Testis (tissue), 3 donors: ENCODE data around the gene SNAP47. TPM values are rescaled to one million over a fixed set of nuclear protein-coding genes. Genes with fewer than 3 reads are reported as not detected.

ENCODE experiments used
- DNase-seq: peaks from one replicate; pipeline ENCODE4 v3.0.0-alpha.2; 2019
- H3K27ac ChIP-seq, 2 donors: fragments of 200-600 bp; sonication (generic); one replicate each; pipeline ENCODE4 v1.5.1; 2019
- H3K27me3 ChIP-seq: fragments of 200-600 bp; sonication (generic); one replicate; pipeline ENCODE4 v1.5.1; 2019
- H3K36me3 ChIP-seq: fragments of 200-600 bp; sonication (generic); one replicate; pipeline ENCODE4 v1.5.1; 2017; ENCODE audit warnings: low read depth; ENCODE audit errors: missing control alignments
- H3K4me1 ChIP-seq: fragments of 200-600 bp; sonication (generic); one replicate; pipeline ENCODE4 v1.5.1; 2019
- H3K4me3 ChIP-seq, 2 donors: fragments of 200-600 bp; sonication (generic); one replicate each; pipeline ENCODE4 v1.5.1; 2017 to 2019
- H3K9me3 ChIP-seq: fragments of 200-600 bp; sonication (generic); one replicate; pipeline ENCODE4 v1.5.1; 2017
- CTCF ChIP-seq, 3 experiments: fragments of 450-650 bp in 2 of 3; fragments of 200-600 bp in 1 of 3; sonication (generic) in 1 of 3; IDR thresholded peaks; one replicate each; pipeline ENCODE4 v1.5.1; 2016 to 2019; ENCODE audit warnings: antibody characterized with exemption in 3 of 3, mild to moderate bottlenecking in 2 of 3, moderate library complexity in 1 of 3
- POLR2A ChIP-seq: fragments of 450-650 bp; IDR thresholded peaks from one replicate; pipeline ENCODE4 v1.6.1; 2017; ENCODE audit warnings: antibody characterized with exemption, mild to moderate bottlenecking, moderate library complexity
- WGBS, 2 donors: methylation state at CpG; one replicate each; pipeline ENCODE4 v1.1.5; 2018; 5-methylcytosine and 5-hydroxymethylcytosine counted together
- intact Hi-C: fragments of 100-400 bp; cut with DNase I; formaldehyde crosslinking; loops from one replicate; pipeline ENCODE4 v1.15.1; 2023; ENCODE audit warnings: low total_unique reads
- polyA plus RNA-seq: library from polyadenylated mRNA; stranded (reverse); fragments of 350-450 nt; fragmentation: Illumina TruSeq; extraction: RNeasy Lipid Tissue Mini Kit (QIAGEN cat#74804); gene quantifications from one replicate; pipeline ENCODE4 v1.2.3, GENCODE V29; 2014; ENCODE audit warnings: low read depth, low replicate concordance; ENCODE audit not compliant: insufficient read depth
- total RNA-seq, 2 donors: library from RNA; depleted of rRNA; stranded (reverse); fragments of >200 nt; gene quantifications; one replicate each; pipeline ENCODE4 v1.2.3, GENCODE V29; 2016

Gene SNAP47
- total and polyA plus RNA-seq, 3 donors from 2014 or later = 72.2 to 80.3 (median 77.6) TPM

GRCh38 chr1:227803933-227804332 is 68.7 kb downstream of the SNAP47 start:
- no peaks in the 10 kb centered on the region for H3K27me3 ChIP-seq
- H3K4me3 ChIP-seq = no peak overlapping the region
- TF ChIP-seq CTCF (IDR thresholded peaks at IDR 0.05) (no peak), POLR2A (no peak)
- H3K4me1 ChIP-seq = no peaks in the 10 kb centered on the region
- no peak overlapping the region for H3K27ac ChIP-seq
- DNase-seq = no peak
- H3K9me3 ChIP-seq = no peaks in the 10 kb centered on the region
- intact Hi-C loops = no loop called here
- H3K36me3 ChIP-seq = no peaks in the 10 kb centered on the region

GRCh38 chr1:227805606-227806197 is 70.5 kb downstream of the SNAP47 start:
- H3K36me3 ChIP-seq = no peaks in the 10 kb centered on the region
- intact Hi-C loops = no loop called here
- H3K4me1 ChIP-seq = no peaks in the 10 kb centered on the region
- no peak for TF ChIP-seq CTCF (IDR thresholded peaks at IDR 0.05)
- no peak for TF ChIP-seq POLR2A
- no peak for DNase-seq
- 69 to 71% methylated on average over 6 of the region's 6 CpGs for WGBS, 2 donors
- H3K9me3 ChIP-seq = no peaks in the 10 kb centered on the region
- H3K27ac ChIP-seq = no peak overlapping the region
- no peaks in the 10 kb centered on the region for H3K27me3 ChIP-seq
- H3K4me3 ChIP-seq = no peak overlapping the region

GRCh38 chr1:227808566-227808965 is 73.3 kb downstream of the SNAP47 start:
- Histone ChIP-seq H3K27ac (no peak overlapping the region), H3K27me3 (no peaks in the 10 kb centered on the region), H3K36me3 (no peaks in the 10 kb centered on the region), H3K9me3 (no peaks in the 10 kb centered on the region), H3K4me3 (no peak overlapping the region), H3K4me1 (no peaks in the 10 kb centered on the region)
- intact Hi-C loops = no loop called here
- no peak for DNase-seq
- WGBS, 2 donors = 73 to 81% methylated on average over 1 of the region's 1 CpG
- TF ChIP-seq CTCF (IDR thresholded peaks at IDR 0.05) (no peak), POLR2A (no peak)

- Histone ChIP-seq H3K36me3 (no peaks in the 10 kb centered on the region), H3K27ac (no peak overlapping the region), H3K4me3 (no peak overlapping the region), H3K4me1 (no peaks in the 10 kb centered on the region), H3K9me3 (no peaks in the 10 kb centered on the region), H3K27me3 (no peaks in the 10 kb centered on the region)
- 85 to 89% methylated on average over 2 of the region's 2 CpGs for WGBS, 2 donors
- intact Hi-C loops = no loop called here
- no peak for TF ChIP-seq CTCF (IDR thresholded peaks at IDR 0.05)
- TF ChIP-seq POLR2A = no peak
- DNase-seq = no peak
Observed at GRCh38 chr1:227809026-227809425, 73.8 kb downstream of the SNAP47 start.

GRCh38 chr1:227813962-227814361 is 78.7 kb downstream of the SNAP47 start:
- Histone ChIP-seq H3K9me3 (no peaks in the 10 kb centered on the region), H3K27me3 (no peaks in the 10 kb centered on the region), H3K4me3 (no peak overlapping the region), H3K27ac (no peak overlapping the region), H3K36me3 (no peaks in the 10 kb centered on the region), H3K4me1 (no peaks in the 10 kb centered on the region)
- 97 to 100% methylated on average over 2 of the region's 2 CpGs for WGBS, 2 donors
- intact Hi-C loops = no loop called here
- no peak for TF ChIP-seq POLR2A
- TF ChIP-seq CTCF (IDR thresholded peaks at IDR 0.05) = no peak
- DNase-seq = no peak
